WTC11 (cell line): ENCODE data around the gene KLHL14. TPM values are rescaled to one million over a fixed set of nuclear protein-coding genes. Genes with fewer than 3 reads are reported as not detected.

Experiments
- ATAC-seq: fragments of 200-7000 bp; cut with Tn5 transposase; 2 replicates; pipeline ENCODE4 v1.10.0; 2021; ENCODE audit warnings: mild to moderate bottlenecking, moderate library complexity
- CTCF ChIA-PET: fragments of 300-600 bp; sonication (Branson Sonifier 250); formaldehyde crosslinking; loops from one replicate; lab custom pipeline; 2021; ENCODE audit warnings: antibody characterized with exemption; lab: Charles Lee
- POLR2A ChIA-PET: fragments of 350-600 bp; sonication (Branson Sonifier 250); formaldehyde crosslinking; loops from one replicate; lab custom pipeline; 2021; ENCODE audit warnings: antibody characterized with exemption; lab: Charles Lee
- DNase-seq: peaks from one replicate; pipeline ENCODE4 v3.0.0; 2021; ENCODE audit warnings: low spot score
- H3K27ac Mint-ChIP-seq: 2 replicates; pipeline ENCODE4 v1.8.0; 2021; ENCODE audit warnings: mixed read lengths
- H3K27me3 Mint-ChIP-seq: 2 replicates; pipeline ENCODE4 v1.8.0; 2021; ENCODE audit warnings: low read depth, mild to moderate bottlenecking, moderate library complexity, mixed read lengths
- H3K36me3 Mint-ChIP-seq: 2 replicates; pipeline ENCODE4 v1.8.0; 2021; ENCODE audit warnings: mixed read lengths
- H3K4me1 Mint-ChIP-seq: 2 replicates; pipeline ENCODE4 v1.8.0; 2022; ENCODE audit warnings: mixed read lengths
- H3K4me3 Mint-ChIP-seq: 2 replicates; pipeline ENCODE4 v1.8.0; 2021; ENCODE audit warnings: mild to moderate bottlenecking, moderate library complexity, mixed read lengths
- H3K9me3 Mint-ChIP-seq: 2 replicates; pipeline ENCODE4 v1.8.0; 2021; ENCODE audit warnings: mixed read lengths
- AFF4 ChIP-seq: sonication (generic); formaldehyde crosslinking; IDR thresholded peaks from 2 replicates; pipeline ENCODE4 v1.8.1; 2023; ENCODE audit warnings: mild to moderate bottlenecking, missing genetic modification reagents, borderline replicate concordance
- ATF1 ChIP-seq: sonication (generic); formaldehyde crosslinking; IDR thresholded peaks from 2 replicates; pipeline ENCODE4 v1.8.1; 2023; ENCODE audit warnings: mild to moderate bottlenecking, moderate library complexity, missing genetic modification reagents
- ATF3 ChIP-seq: sonication (generic); formaldehyde crosslinking; conservative IDR thresholded peaks from 2 replicates; pipeline ENCODE4 v1.8.1; 2022; ENCODE audit warnings: mild to moderate bottlenecking, missing genetic modification reagents
- E2F1 ChIP-seq: sonication (generic); formaldehyde crosslinking; IDR thresholded peaks from 2 replicates; pipeline ENCODE4 v1.8.0; 2022; ENCODE audit warnings: mild to moderate bottlenecking, missing genetic modification reagents
- ELF4 ChIP-seq: sonication (generic); formaldehyde crosslinking; IDR thresholded peaks from 2 replicates; pipeline ENCODE4 v1.8.1; 2022; ENCODE audit warnings: low read depth, mild to moderate bottlenecking, moderate library complexity, missing genetic modification reagents
- FOXJ3 ChIP-seq: sonication (generic); formaldehyde crosslinking; IDR thresholded peaks from 2 replicates; pipeline ENCODE4 v1.9.0; 2021; ENCODE audit warnings: missing genetic modification reagents, mild to moderate bottlenecking, borderline replicate concordance
- GABPB1 ChIP-seq: sonication (generic); formaldehyde crosslinking; IDR thresholded peaks from 2 replicates; pipeline ENCODE4 v1.8.1; 2023; ENCODE audit warnings: mild to moderate bottlenecking, missing genetic modification reagents
- GRHL2 ChIP-seq: fragments of 250-450 bp; sonication (Bioruptor Pico); IDR thresholded peaks from 2 replicates; pipeline ENCODE4 v1.8.0; 2022; ENCODE audit warnings: mild to moderate bottlenecking, moderate library complexity; ENCODE audit not compliant: insufficient replicate concordance, severe bottlenecking
- IRF1 ChIP-seq: sonication (generic); formaldehyde crosslinking; IDR thresholded peaks from 2 replicates; pipeline ENCODE4 v1.8.0; 2023; ENCODE audit warnings: missing genetic modification reagents
- IRF2 ChIP-seq: sonication (generic); formaldehyde crosslinking; IDR thresholded peaks from 2 replicates; pipeline ENCODE4 v1.8.0; 2022; ENCODE audit warnings: low read depth, missing genetic modification reagents, borderline replicate concordance
- MAX ChIP-seq: sonication (generic); formaldehyde crosslinking; IDR thresholded peaks from 2 replicates; pipeline ENCODE4 v1.8.0; 2022; ENCODE audit warnings: mild to moderate bottlenecking, missing genetic modification reagents
- NR2C2 ChIP-seq: sonication (generic); formaldehyde crosslinking; IDR thresholded peaks from 2 replicates; pipeline ENCODE4 v1.8.0; 2022; ENCODE audit warnings: mild to moderate bottlenecking, missing genetic modification reagents
- OVOL2 ChIP-seq: fragments of 250-450 bp; sonication (Bioruptor Pico); IDR thresholded peaks from 2 replicates; pipeline ENCODE4 v1.9.0; 2021; ENCODE audit warnings: mild to moderate bottlenecking, borderline replicate concordance
- PREB ChIP-seq: sonication (generic); formaldehyde crosslinking; IDR thresholded peaks from 2 replicates; pipeline ENCODE4 v1.8.1; 2022; ENCODE audit warnings: mild to moderate bottlenecking, missing genetic modification reagents, moderate library complexity, borderline replicate concordance
- SMAD4 ChIP-seq: sonication (generic); formaldehyde crosslinking; IDR thresholded peaks from 2 replicates; pipeline ENCODE4 v1.8.0; 2022; ENCODE audit warnings: mild to moderate bottlenecking, missing genetic modification reagents
- SP1 ChIP-seq: sonication (generic); formaldehyde crosslinking; conservative IDR thresholded peaks from 2 replicates; pipeline ENCODE4 v1.8.1; 2022; ENCODE audit warnings: missing genetic modification reagents
- USF1 ChIP-seq: sonication (generic); formaldehyde crosslinking; IDR thresholded peaks from 2 replicates; pipeline ENCODE4 v1.8.0; 2022; ENCODE audit warnings: mild to moderate bottlenecking, missing genetic modification reagents
- USF2 ChIP-seq: sonication (generic); formaldehyde crosslinking; IDR thresholded peaks from 2 replicates; pipeline ENCODE4 v1.8.1; 2023; ENCODE audit warnings: mild to moderate bottlenecking, missing genetic modification reagents, moderate library complexity
- ZBTB21 ChIP-seq: sonication (generic); formaldehyde crosslinking; IDR thresholded peaks from 2 replicates; pipeline ENCODE4 v1.8.1; 2023; ENCODE audit warnings: mild to moderate bottlenecking, missing genetic modification reagents, borderline replicate concordance
- ZNF138 ChIP-seq: sonication (generic); formaldehyde crosslinking; conservative IDR thresholded peaks from 2 replicates; pipeline ENCODE4 v1.8.1; 2022; ENCODE audit warnings: mild to moderate bottlenecking, moderate library complexity, missing genetic modification reagents
- ZNF232 ChIP-seq: sonication (generic); formaldehyde crosslinking; IDR thresholded peaks from 2 replicates; pipeline ENCODE4 v1.8.0; 2022; ENCODE audit warnings: mild to moderate bottlenecking, missing genetic modification reagents
- ZNF263 ChIP-seq: sonication (generic); formaldehyde crosslinking; IDR thresholded peaks from 2 replicates; pipeline ENCODE4 v1.8.1; 2022; ENCODE audit warnings: low read depth, mild to moderate bottlenecking, moderate library complexity, missing genetic modification reagents
- ZNF416 ChIP-seq: fragments of 250-450 bp; sonication (Bioruptor Pico); IDR thresholded peaks from 2 replicates; pipeline ENCODE4 v1.9.0; 2021; ENCODE audit warnings: mild to moderate bottlenecking, inconsistent platforms
- total RNA-seq: library from RNA; stranded (reverse); gene quantifications from 3 replicates; pipeline ENCODE4 v1.2.3, GENCODE V29; 2021
- TF ChIP-seq, protein P1 (sequence below): sonication (generic); formaldehyde crosslinking; IDR thresholded peaks from 2 replicates; pipeline ENCODE4 v1.8.1; 2023; ENCODE audit warnings: mild to moderate bottlenecking, missing genetic modification reagents, moderate library complexity

KLHL14 gene
- total RNA-seq, 1 experiment from 2014 or later = 4.3 TPM

GRCh38 chr18:32776561-32776960, 3.7 kb upstream of the KLHL14 start (continued):
- no peak for TF ChIP-seq USF2 (CRISPR knock-in tag)
- no peak for TF ChIP-seq ZBTB21 (CRISPR knock-in tag)
- TF ChIP-seq FOXJ3 (CRISPR knock-in tag) = no peak
- no peak for TF ChIP-seq ATF3 (CRISPR knock-in tag)

GRCh38 chr18:32775628-32776027, 2.8 kb upstream of the KLHL14 start:
- DNase-seq = no peak
- ATAC-seq = no peak
- Mint-ChIP-seq H3K27ac (no peak overlapping the region), H3K9me3 (0 out of 2 replicates have a peak, but pooled peaks cover 4% of the 10 kb centered on the region), H3K36me3 (no peaks in the 10 kb centered on the region), H3K27me3 (peaks cover 36% of the 10 kb centered on the region), H3K4me3 (no peak overlapping the region; the same call in 1 of the 2 replicates), H3K4me1 (peaks cover 42% of the 10 kb centered on the region)
- TF ChIP-seq ZNF263 = no peak
- TF ChIP-seq GABPB1 (CRISPR knock-in tag) = no peak
- TF ChIP-seq IRF1 = no peak
- no peak for TF ChIP-seq IRF2 (CRISPR knock-in tag)
- no peak for TF ChIP-seq SMAD4 (CRISPR knock-in tag)
- no peak for TF ChIP-seq ELF4 (CRISPR knock-in tag)
- no peak for TF ChIP-seq SP1 (CRISPR knock-in tag)
- no peak for TF ChIP-seq AFF4 (CRISPR knock-in tag)
- TF ChIP-seq OVOL2 = no peak
- TF ChIP-seq ZNF138 (CRISPR knock-in tag) = no peak
- no peak for TF ChIP-seq E2F1 (CRISPR knock-in tag)
- TF ChIP-seq, protein P1, sequence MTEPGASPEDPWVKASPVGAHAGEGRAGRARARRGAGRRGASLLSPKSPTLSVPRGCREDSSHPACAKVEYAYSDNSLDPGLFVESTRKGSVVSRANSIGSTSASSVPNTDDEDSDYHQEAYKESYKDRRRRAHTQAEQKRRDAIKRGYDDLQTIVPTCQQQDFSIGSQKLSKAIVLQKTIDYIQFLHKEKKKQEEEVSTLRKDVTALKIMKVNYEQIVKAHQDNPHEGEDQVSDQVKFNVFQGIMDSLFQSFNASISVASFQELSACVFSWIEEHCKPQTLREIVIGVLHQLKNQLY (CRISPR knock-in tag) = no peak
- no peak for TF ChIP-seq GRHL2 (CRISPR knock-in tag)
- no peak for TF ChIP-seq PREB (CRISPR knock-in tag)
- no peak for TF ChIP-seq USF1
- no peak for TF ChIP-seq ZNF232
- no peak for TF ChIP-seq MAX (CRISPR knock-in tag)
- TF ChIP-seq ZNF416 (CRISPR knock-in tag) = no peak
- no peak for TF ChIP-seq ATF1 (CRISPR knock-in tag)
- no peak for TF ChIP-seq NR2C2 (CRISPR knock-in tag)
- POLR2A ChIA-PET = no interaction called here
- CTCF ChIA-PET = no interaction called here
